HG03135 (cell line): ENCODE measurements around the gene ZNF593.

Experiments
- ATAC-seq: cut with Tn5 transposase; IDR thresholded peaks from one replicate; pipeline ENCODE4 v1.9.1; 2021; ENCODE audit warnings: mild to moderate bottlenecking, moderate library complexity; ENCODE audit not compliant: unreplicated experiment

ZNF593 gene

DNA sequence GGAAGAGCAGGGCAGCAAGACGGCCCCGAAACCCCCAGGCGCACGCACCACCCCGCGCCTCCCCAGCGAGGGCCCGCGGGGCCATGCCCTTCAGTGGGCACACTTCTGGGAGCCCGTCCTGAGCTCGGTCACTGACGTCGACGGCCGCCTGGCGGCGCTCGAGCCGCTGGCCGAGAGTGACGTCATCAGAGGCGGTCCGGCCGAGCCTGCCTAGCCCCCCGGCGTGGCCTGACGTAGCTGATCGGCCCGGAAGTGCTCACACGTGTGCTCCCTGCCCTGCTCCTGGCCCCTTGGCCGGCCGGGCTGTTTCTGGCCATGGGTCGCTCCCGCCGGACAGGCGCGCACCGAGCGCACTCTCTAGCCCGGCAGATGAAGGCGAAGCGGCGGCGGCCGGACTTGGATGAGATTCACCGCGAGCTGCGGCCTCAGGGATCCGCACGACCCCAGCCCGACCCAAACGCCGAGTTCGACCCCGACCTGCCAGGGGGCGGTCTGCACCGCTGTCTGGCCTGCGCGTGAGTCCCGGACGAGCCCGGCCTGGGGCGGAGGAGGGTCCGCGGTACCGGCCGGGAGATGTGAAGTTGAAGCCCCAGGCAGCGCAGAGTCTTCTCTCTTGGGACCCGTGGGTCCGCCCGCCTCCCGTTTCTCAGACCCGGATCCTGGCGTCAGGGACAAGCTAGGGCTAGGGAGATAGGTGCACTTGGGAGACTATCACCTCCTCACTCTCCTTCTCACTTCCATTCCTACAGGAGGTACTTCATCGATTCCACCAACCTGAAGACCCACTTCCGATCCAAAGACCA, at the start of gene ZNF593:
ZNF593 (plus strand) TSS at position 240 of the 803 bp plus-strand sequence; CDS start at position 316, 76 bp downstream.
- ATAC-seq, result peak; percentile 93

DNA sequence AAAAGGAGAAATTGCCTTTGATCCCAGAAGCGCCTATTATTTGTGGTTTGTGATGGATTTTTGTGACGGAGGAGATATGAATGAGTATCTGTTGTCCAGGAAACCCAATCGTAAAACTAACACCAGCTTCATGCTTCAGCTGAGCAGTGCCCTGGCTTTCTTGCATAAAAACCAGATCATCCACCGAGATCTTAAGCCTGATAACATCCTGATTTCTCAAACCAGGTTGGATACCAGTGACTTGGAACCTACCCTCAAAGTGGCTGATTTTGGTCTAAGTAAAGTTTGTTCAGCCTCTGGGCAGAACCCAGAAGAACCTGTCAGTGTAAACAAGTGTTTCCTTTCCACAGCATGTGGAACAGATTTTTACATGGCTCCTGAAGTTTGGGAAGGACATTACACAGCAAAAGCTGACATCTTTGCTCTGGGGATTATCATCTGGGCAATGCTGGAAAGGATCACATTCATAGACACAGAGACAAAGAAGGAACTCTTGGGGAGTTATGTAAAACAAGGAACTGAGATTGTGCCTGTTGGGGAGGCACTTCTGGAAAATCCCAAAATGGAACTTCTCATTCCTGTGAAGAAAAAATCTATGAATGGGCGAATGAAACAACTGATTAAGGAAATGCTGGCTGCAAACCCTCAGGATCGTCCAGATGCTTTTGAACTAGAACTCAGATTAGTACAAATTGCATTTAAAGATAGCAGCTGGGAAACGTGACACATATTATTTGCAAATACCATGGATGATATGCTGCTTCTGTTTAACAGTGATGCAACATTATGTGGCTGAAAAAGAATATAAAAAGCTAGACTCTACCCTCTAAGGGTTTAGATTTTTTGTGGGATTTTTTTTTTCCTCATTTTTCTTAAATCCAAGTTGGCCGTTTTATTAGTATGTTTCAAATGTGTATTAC, 47.6 kb upstream of the ZNF593 start:
- ATAC-seq, result no peak

DNA sequence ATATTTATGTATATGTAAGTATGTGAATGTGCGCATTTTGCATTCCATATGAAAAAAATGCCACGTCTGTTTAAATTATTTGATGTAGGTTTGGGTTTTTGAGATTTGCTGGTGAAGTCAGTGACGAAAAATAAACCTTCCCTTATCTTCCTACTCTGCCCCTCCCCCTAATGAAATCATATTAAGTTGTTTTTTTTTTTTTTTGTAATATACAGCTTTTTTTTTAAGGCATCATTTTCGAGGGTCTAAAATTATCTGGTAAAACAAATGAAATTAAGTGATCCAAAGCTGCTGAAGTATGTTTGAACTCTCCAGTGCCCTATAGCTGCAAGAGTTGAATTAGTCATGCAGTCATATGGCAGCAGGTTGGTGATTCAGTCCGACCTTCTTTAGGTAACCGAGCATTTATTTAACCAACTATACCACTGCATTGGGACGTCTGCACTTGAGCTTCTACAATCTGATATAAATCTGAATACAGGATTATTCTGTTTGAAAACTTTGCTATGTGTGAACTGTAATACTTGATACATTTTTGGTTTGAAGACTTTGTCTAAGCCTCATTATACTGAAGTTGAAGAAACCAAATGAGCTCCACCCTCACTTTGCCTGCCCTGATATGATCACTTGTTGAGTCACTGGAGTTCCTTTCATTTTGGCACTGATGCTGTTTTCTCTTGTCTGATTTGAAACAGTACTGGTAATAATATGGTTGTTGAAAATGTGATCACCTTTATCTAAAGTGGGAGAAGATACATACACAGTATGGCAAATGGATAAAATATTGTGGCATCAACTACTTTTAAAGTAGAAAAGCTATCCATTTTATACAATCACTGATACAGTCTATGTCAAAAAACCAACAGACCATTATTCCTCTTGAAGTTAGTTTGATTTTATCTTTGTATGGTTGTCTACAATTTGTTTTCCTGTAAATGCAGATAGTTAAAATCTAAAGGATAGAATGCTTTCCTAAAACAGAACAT, 46.4 kb upstream of the ZNF593 start:
- no peak for ATAC-seq

DNA sequence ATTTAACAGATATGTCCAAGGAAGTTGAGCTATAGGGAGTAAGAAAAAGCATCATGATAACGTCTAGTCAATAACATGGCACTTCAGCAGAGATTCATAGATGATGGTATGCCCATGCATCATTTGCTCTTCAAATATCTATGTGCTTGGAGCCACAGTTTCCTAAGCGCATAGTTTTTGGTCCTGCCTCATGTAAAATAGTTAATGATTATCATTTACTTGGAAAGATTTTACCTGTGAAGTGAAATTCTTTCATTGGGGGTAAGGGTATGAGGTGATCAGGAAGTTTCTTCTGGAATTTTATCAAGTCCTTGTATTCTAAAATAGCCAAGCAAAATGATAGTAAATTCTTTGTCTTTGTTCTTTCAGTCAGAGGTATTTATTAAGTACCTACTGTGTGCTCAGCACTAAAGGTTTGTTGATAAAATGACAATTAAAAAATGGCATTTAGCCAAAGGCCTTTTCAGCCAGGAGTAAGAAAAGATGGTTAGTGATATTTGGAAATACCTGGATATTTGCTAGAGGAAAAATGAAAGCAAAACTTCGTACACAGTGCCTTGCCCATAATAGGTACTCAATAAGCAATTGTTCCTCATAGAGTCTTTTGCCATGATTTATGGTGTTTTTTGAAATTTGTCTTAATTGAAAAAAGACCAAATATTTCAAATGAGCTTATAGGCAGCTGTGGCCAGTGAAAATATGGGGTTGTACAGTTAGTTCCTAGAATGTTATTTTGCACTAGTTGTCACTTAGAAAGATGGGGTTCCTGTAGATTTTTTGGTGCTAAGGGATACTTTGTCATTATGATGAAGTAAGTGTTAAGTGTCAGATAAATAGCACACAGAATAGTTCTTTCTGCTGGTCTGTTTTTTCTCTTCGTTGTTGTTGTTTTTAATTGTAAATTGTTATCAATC, 45.0 kb upstream of the ZNF593 start:
- no peak for ATAC-seq

DNA sequence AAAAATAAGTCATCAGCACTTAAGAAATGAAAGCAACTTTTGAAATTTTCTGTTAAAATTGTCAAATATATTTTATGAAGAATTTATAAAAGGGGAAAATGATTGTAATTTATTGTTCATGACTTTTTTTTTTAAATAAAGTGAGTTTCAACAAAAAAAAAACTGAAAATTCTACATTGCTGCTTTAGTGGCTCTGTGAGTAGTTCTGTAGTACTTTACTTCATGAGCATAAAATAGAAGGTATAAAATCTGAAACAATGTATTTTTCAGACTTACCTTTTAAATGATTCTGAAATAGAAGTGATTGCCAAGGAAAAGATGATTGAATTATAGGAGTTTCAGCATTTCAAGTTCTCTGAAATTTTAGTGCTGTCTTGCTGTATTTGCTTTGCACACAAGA, 44.3 kb upstream of the ZNF593 start:
- no peak for ATAC-seq

DNA sequence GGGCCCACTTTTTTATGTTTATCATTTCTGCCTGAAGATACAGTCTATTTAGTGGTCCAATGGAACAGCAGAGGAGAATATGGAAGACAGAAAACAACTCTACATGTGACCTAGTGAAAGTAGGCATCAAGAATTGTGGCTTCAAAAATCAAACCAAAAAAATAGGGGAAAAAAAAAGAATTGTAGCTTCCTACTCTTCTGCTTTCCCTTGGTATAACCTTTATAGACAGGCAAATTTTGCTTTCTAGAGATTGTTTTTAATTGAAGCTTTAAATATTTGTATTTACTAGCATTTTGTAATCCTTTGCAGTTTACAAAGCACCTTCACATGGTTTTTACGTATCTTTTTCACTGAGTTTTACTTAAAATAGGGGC, 43.8 kb upstream of the ZNF593 start:
- ATAC-seq, result no peak

DNA sequence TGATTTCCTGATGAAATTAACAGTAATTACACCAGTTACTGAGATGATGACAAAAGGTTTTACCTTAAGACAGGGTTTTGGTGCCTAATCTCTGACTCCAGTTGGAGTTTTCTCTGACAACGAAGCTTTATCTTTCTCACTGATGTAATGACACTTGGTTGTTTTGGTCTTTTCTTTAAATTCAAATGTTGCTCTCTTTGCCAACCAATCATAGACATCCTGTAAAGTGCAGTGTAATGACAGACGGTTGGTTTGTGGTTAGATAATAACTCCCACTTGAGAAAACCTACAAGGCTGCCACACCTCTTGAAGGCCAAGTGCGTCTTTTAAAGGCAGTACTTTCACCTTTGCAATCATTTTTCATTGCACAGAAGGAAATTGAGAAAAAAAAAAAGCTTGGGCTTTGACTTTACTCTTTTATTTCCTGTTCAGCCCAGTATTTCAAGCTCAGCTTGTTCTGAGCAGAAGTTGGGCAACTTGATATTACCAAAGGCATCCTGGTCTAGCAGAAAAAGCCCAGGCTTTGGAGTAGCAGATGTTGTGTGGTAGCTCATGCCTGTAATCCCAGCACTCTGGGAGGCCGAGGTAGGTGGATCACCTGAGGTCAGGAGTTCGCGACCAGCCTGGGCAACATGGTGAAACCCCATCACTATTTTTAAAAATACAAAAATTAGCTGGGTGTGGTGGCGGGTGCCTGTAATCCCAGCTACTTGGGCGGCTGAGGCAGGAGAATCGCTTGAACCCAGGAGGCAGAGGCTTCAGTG, 43.2 kb upstream of the ZNF593 start:
- ATAC-seq, result peak; percentile 90

DNA sequence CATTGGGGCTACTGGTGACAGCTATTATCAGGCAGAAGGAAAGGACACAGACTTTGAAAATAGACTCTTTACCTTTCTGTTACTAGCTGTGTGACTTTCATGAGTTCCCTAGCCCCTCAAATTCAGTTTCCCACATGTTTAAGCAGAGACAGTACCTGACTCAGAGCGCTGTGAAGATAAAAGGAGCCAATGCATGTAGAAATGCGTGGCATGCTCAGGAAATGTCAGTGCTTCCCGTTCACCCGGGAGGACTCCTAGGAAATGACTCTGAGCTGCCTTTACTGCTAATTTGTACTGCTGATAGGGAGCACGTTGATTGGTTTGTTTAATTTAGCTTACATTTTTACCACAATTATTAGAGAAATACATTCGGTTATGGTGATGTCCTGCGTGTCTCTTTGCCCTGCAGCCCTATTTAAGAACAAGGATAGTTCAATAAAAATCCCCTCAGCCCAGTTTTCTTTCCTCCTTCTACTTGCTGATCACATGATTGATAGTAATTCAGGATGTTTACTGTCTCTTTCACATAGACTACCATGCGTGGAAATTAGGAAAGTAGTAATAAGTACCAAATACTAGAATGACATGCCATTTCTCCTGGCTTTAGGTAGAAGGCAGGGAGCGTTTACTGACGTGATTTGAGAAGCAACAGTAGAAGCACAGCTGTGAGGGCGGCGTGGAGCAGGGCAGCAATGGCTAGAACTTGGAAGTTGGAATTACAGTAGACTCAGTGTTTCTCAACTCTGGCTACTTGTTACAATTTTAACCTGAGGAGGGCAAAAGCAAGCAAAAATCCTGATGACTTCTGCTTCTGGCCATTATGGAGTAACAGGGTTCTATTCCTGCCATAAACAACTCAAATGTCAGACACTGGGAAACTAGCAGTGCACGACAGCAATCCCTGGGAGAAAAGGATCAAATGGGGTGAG, 42.2 kb upstream of the ZNF593 start:
- ATAC-seq, result no peak

DNA sequence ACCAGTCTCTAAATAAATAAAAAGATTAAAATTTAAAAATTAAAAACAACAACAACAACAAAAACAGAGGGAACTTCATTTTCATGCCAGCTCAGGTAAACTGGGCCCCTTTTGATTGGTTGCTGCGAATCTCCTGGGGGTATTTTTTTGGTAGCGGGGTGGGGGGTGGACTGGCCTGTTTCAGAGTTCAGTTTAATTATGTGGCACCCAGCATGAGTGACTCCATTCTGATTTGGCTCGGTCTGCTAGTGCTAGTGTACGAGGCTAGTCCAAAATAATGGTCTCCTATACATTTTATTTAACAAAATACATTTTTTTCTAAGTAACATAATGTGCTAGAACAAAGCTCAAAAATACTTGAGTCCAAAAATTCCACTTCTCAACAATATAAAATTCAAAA, 39.9 kb upstream of the ZNF593 start:
- no peak for ATAC-seq

DNA sequence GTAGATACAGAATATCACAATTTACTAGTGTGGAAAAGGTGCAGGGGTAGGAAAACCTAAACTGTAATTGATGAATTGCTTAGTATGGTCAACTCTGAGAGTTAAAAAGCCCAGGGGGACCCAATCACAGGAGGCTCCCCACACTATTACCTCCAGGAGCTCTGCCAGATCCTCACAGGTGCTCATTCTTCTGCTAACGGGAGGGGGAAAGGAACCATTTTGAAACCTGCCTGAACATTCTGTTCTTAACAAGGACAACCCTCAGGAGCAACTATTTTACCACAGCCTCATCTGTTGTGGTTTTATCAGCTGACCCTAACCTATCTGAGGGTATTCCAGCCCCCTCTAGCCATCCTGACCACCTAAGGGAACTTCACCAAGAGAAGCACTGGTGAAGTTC, 39.0 kb upstream of the ZNF593 start:
- ATAC-seq, result no peak

DNA sequence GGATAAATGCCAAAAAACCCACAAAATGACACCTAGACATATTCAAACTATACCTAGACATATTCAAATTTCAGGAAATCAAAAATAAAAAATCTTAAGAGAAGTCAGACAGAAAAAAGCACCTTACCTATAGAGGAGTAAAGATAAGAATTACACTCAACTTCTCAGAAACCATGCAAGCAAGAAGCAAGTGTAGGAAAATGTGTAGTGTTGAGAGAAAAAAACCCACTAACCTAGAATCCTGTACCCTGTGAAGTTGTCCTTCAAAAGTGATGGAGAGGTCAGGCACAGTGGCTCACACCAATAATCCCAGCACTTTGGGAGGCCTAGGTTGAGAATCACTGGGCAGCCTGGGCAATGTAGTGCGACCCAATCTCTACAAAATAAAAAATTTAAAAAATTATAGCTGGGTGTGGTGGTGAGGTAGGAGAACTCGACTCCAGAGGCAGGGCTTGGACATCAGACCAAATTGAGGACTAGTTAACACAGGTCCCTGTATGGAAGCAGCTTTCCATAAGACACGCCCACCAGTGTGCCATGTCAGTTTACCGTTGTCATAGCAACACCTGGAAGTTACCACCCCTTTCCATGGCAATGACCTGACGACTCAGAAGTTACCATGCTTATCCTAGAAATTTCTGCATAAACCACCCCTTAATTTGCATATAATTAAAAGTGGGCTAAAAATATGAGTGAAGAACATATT, 37.4 kb upstream of the ZNF593 start:
- ATAC-seq, result no peak

DNA sequence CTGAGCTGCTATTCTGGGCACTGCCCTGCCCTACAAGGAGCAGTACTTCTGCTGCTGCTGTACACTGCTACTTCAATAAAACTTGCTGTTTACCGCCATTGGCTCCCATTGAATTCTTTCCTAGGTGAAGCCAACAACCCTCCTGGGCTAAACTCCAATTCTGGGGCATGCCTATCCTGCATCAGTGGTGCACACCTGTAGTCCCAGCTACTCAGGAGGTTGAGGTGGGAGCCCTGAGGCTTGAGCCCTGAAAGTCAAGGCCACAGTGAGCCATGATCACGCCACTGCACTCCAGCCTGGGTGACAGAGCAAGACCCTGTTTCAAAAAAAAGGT, 36.9 kb upstream of the ZNF593 start:
- ATAC-seq, result no peak

DNA sequence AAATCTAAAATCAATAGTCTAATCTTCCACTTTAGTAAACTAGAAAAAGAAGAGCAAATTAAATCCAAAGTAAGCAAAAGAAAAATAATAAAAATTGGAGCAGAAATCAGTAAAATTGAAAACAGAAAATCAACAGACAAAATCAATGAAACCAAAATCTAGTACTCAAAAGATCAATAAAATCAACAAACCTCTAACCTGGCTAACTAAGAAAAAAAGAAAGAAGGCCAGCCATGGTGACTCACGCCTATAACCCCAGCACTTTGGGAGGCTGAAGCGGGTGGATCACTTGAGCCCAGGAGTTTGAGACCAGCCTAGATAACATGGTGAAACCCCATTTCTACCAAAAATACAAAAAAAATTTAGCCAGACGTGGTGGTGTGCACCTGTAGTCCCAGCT, 35.2 kb upstream of the ZNF593 start:
- ATAC-seq, result no peak

DNA sequence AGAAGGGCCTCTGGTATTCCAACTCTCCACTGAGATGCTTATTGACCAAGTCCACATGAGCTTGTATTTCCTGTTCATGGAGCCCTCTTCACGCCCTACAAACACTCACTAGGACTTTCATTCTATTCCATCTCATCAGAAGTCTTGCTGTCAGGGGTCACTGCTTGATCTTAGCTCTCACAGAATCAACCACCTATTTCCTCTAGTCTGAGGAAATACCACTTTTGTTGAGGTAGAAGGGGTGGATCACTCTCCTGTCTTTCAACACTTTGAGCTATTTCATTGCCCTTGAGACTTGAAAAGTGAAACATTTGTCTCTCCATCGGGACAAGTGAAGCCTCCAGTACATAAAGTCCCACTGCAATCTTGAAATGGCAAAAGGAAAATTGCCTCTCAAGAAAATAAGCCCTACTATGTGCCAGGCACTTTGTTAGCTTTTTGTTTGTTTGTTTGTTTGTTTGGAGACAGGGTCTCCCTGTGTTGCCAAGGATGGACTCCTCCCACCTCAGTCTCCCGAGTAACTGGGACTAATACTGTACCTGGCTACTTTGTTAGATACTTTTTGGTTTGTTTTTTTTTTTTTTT, 30.6 kb upstream of the ZNF593 start:
- ATAC-seq, result no peak

DNA sequence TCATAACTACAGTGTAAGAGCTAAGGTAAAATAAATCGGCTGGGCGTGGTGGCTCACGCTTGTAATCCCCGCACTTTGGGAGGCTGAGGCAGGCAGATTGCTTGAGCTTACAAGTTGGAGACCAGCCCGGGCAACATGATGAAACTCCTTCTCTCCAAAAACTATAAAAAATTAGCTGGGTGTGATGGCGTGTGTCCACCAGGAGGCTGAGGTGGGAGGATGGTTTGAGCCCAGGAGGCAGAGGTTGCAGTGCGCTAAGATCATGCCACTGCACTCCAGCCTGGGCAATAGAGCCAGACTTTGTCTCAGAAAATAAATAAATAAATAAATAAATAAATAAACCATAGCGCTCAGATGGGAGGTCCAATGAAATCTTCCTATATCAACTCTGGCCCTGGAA, 27.5 kb upstream of the ZNF593 start:
- ATAC-seq, result no peak

DNA sequence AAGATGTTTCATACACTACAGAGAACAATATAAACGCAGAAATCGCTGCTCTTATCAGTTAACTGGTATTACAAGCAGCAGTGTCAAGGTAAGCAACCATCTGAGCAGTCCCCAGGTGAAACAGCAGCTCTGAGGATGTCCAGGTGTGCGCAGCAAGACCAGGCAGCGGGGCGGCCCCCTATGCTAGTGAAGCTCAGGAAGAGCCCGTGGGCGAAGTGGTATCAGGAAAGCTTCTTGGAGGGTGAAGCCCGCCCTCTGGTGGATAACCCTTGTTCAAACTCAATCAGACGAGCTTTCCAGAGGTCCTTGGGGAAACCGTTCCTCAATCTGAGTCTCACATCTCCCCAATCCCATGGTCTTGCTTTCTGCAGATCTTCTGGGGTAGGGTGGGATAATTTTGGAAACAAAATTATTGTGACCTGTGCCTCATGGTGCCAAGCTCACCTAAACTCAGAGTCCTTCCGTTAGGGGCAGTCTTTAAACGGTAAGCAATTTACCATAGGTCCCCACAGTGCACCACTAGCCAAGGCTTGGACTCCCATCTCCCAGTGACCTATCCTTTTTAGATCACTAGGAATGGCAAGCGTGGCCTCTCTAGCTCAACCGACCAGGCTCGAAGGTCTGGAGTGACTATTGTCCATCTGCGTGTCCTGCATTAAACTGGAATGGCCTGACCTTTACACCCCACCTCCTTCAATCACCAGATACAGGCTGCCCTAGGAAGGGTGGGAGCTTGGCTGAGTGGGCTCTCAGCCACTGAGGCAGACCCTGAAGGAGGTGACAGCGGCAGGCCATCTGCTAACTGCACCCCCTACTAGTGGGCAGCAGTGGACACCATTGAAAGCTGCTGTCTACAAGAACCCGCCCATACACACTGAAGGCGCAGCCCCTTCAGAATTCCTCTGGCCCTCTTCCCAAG, 24.4 kb upstream of the ZNF593 start:
- no peak for ATAC-seq
